ELF-1 (cell line): Measurements from ENCODE around the gene PRUNE1.
A peak's percentile ranks its signal among the peaks of the same experiment; 100 is the strongest.

Experiments
- DNase-seq: peaks from one replicate; pipeline ENCODE4 v3.0.0-alpha.2; 2016; ENCODE audit warnings: low read depth, low spot score

Gene PRUNE1

DNA sequence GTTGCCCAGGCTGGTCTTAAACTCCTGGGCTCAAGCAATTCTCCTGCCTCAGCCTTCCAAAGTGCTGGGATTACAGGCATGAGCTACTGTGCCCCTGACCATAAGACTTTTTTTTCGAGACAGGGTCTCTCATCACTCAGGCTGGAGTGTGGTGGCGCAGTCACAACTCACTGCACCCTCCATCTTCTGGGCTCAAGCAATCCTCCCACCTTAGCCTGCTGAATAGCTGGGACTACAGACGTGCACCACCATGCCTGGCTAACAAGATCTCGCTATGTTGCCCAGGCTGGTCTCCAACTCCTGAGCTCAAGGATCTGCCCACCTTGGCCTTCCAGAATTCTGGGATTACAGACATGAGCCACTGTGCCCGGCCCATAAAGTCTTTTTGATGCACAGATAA is 41.2 kb downstream of the PRUNE1 start:
- DNase-seq, result no peak

DNA sequence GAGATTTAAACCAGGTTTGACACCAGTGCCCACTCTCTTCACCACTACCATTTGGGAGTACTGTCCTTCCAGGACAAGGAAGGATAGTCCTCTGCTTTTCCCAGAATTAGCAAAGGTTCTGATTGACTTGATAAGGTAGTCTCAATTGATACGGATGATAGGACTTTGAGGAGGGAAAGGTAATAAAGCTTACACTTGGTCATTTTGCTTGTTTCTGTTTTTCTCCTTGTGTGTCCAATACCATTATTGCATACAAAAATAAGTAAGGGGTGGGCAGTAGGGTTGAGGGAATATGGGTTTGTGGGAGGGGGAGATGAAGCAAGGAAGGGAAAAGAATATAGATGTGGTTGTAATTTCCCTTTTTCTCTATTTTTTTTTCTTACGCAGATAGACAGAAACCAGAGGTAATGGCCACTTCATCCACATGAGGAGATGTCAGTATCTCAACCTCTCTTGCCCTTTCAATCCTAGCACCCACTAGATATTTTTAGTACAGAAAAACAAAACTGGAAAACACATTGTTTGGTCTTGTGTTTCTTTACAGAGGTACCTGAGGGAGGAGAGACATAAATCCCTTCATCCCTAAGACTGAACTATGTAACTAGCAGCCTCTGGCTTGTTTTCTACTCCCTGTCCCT is 41.9 kb downstream of the PRUNE1 start:
- DNase-seq, result no peak

DNA sequence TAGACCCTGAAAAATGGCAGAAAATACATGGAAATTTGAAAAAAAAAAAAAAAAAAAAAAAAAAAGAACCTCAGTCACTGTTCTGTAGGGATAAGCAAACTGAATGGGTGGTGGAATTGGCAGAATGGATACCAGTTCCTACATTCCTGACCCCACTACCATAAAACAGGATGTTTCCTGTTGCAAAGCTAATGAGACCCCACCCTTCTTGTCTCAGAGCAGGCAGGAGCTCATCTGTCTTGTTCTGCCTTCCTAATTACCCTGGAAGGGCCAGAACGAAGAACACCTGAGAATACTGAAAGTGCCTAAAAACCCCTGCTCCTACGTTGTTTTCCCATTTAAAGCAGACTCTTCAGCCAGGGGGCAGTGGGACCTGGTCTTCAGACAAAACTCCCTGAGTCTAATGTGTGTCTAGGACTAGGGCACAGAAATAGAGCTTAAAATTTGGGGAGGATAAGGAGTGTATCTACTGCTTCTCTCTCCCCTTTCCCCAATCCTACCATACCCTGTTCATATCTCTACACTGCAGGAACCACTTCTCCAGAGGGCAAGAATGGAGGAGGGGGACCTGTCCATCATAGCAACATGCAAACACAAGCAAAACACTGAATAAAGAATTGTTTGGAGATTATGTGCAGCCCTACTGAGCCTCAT is 43.2 kb downstream of the PRUNE1 start:
- DNase-seq, result no peak

DNA sequence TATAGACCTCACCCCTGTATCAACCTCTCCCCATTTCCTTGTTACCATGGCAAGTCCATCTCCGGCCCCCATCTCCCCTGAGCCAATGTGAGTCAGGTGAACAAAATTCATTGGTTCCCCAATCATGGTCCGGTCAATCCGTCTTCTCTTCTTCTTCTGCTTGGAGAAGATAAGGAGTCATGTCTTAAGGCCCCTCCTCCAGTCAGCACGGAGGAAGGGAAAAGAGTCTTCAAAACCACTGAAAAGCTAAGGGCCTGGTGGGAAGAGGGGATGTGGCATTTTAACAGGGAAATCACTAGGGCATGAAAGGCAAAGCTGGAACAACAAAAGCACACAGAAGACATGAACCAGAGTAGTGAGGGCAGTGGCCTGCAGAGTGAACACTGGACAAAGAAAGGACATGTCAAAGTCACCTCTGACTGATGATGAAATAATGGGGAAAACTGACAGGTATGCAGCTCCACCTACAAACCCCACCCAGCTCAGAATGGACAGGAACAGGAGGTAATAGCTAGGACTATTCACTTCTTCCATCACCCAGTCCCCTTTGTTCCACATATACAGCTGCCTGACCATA is 46.8 kb downstream of the PRUNE1 start:
- no peak for DNase-seq

DNA sequence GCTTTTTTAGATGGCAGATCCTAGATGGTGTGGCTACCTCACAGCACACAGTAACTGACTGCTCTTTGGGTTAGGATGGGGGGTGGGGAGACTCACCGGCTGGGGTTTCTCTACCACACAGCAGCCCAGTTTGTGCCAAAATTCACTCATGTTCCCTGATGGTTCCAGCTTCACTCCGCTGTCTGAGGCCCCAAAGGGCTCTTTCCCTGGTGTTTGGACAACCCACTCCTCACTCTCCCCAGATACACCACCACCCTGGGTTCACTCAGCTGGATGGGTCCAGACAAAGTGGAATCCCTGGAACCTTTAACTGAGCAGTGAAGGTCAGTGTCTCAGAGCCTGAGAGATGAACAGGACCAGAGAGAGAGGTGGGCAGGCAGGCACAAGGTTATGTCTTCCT is 47.3 kb downstream of the PRUNE1 start:
- DNase-seq, result no peak

DNA sequence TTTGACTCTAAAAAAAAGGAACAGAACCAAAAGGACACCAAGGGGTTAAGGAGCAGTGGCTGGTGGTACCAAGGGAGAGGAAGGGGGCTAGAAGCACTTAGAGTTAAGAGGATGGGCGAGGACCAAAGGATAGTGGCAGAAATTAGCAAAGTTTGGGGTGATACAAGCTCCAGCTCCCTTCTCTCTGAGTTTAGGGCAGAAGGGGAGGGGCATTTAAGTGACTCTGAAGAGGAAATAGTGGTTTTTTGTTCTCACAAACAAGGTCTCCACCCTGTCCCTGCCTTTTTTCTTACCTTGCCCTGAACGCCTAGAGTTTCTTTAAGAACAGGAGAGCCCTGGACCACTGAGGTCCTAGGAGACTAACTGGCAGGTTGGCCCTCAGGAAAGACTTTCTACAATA is 47.9 kb downstream of the PRUNE1 start:
- DNase-seq, result no peak

DNA sequence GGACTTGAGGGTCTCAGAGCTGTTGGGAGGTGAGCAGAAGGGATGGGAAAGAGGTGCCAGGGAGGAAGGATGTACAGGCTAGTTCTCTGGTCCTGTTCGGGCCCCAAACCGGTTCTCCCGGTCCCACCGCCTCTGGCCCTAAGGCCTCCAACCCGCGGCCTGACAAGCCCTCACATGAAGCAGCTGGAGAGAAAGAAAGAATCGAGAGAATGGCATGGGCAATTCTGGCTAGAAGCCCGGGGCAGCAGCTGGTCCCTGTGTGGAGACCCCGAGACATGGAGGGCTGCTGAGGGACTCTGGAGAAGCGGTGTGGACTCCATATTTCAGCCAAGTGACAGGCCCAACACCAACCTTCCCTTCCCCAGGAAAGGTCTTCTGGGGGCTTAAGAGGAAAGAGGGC is 50.4 kb downstream of the PRUNE1 start:
- DNase-seq, result peak; percentile 90

DNA sequence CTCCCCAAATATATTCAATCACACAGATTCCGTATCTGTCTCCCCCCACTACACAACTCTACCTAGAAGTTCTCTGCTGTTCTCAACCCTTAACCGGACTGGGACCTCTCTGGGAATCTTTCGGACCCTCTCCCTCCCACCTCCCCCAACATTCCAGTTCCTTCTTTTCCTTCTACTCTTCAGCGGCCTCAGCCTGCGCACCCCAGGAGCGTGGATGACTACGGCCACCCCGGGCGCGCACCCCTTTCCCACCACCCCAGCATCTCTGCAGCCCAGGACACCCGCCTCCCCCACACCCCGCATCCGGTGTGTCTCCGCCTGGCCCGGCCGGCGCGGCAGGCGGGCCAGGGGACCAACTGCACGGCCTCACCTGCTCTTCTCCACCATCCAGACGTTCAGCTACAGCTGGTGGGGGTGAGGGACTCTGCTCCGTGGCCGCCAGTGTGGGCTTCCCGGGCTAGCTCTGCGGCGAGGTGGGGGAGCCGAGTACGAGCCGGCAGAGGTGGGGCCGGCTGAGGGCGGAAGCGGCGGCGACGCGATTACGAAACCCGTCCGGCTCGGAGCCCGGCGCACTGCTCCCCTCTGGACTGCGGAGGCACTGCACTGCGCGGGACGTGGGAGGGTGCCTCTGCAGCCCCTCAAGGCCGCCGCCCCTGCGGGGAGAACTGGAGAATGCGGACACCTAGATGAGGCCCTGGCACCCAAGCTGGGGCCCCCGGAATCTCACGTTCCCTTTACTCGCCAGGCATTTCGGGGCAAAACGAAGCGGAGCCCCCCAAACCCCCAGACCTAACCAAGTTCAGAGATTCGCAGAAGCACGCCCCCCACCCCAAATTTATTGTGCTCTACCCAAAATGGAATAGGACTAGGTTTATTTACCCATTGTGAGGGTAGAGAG is 51.1 kb downstream of the PRUNE1 start, which contains the start of gene CDC42SE1:
Gene CDC42SE1 (minus strand): TSS at position 514 of the 898 bp plus-strand sequence. CDS start 3,892 bp downstream, outside the sequence.
- peak; percentile 92 for DNase-seq

DNA sequence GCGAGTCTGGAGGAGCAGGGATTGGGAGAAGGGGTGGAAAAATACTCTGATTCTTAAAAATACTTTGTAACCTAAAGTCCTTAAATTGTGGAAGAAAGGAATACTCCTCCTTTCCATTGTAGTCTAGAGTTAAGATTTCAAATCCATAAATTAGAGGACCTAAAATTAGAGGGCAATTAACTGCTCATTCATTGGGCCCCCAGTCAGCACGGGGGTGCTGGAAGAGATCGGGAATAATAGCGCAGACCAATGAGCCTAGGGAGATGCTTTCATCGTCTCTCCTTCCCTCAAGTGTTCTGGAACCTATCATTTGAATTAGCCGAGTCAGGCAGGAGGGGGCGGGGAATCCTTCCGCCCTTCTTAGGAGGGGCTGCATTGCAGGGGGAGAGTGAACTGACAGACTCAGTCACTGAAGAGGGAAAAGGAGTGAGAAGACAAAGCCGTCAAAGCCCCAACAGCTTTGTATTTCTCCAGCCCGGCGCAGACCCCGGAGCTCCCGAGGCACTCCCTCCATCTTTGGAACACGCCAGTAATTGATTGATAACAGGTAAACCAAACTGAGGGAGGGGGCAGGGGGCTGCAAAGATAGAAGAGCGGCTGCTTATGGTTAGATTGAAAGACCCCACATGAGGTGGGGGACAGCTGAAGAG is 51.9 kb downstream of the PRUNE1 start, which contains the start of gene MLLT11:
Gene MLLT11 (plus strand): TSS at position 391 of the 650 bp plus-strand sequence. CDS start 6,828 bp downstream, outside the sequence.
- peak; percentile 96 for DNase-seq

DNA sequence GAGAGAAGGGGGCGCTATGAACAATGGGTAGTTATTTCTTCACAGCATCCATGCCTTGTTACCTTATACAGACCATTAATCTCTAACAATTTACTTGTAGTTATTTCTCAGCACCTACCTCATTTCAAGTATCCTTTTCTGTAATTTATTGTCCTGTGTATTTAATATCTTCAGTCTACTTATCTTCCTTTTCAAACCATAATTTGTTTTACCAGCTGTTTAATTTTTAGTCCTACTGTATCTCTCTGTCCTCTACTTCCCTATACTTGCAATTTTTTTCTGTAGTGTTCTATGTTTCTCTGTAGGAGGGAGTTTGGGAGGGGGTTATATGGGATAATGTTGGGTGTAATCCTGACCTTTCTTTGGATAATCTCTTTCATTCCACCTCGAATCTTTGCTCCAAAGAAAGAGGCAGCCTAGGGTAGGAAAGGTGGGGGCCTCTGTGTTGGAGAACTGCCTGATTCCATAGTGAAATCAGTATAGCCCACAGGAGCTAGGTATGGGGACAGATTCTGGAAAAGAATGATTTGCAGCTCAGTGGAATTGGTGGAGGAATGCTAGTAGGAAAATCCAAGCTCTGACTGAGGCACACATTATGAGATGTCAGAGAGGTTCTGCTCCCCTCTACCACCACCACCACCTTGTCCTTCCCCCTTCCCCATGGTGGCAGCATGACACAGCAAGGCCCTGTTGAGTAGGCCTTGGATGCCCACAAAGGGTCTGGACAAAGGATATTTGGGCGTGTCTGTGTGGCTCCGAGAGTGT is 52.6 kb downstream of the PRUNE1 start:
- DNase-seq, result peak; percentile 34

DNA sequence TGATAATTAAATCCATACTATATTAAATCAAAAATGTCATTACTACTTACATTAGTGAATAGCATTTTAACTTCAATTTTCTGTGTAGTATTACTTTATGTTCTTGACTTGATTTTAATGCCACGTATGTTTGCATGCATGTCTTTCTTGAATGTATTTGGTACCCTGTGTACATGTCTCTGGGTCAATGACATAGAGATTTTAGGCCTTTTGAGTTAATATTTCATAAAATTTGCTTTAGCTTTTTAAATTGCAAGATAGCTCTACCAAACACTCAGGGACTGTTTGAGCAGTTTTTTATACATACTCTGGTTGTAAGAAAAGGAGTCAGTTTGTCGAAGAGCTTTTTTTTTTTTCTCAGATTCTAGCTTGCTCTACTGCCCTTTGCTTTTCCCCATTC is 53.5 kb downstream of the PRUNE1 start:
- DNase-seq, result no peak

DNA sequence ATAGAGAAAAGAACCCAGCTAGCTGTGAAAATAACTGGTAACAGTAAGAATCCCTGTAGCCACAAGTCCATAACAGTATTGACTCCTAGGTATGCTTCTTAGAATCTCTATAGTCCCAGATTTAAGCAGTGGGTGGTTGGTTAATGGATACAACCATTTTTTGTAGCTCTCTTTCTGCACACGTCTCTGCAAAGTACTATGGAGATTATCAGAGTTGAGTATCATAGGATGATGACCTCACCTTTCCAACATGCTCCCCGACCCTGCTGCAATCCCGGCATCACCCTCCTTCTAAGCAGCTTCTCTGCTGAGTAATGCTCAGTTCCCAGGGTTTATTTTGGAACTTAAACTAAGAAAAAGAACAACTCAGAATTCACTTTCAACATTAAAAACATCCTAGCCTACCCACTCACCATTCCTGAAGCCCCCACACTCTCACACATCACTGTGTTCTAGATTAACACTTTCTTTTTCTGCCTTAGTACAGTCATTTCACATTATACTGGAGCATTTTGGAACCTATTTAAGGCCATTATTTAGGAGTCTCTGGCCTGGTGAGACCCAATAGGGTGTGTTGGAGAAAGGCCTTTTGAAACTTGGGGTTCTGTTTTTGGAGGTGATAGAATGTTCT is 54.6 kb downstream of the PRUNE1 start:
- DNase-seq, result peak; percentile 20

DNA sequence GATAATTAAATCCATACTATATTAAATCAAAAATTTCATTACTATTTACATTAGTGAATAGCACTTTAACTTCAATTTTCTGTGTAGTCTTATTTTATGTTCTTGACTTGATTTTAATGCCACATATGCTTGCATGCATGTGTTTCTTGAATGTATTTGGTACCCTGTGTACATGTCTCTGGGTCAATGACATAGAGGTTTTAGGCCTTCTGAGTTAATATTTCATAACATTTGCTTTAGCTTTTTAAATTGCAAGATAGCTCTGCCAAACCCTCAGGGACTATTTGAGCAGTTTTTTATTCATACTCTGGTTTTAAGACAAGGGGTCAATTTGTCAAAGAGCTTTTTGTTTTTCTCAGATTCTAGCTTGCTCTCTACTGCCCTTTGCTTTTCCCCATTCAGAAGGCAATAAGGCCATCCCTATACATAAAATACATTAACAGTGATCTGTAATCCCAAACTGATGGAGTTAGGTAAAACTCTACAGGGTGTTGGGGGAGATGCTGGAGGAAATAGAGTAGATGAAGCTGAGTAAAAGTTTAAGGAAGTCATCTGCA is 56.9 kb downstream of the PRUNE1 start:
- no peak for DNase-seq

DNA sequence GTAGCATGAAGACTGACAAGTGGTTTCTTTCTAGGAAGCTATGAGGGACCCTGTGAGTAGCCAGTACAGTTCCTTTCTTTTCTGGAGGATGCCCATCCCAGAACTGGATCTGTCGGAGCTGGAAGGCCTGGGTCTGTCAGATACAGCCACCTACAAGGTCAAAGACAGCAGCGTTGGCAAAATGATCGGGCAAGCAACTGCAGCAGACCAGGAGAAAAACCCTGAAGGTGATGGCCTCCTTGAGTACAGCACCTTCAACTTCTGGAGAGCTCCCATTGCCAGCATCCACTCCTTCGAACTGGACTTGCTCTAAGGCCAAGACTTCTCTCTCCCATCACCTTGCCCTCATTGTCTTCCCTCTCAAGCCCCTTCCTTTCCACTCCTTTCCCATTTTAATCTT is 58.9 kb downstream of the PRUNE1 start:
- no peak for DNase-seq

DNA sequence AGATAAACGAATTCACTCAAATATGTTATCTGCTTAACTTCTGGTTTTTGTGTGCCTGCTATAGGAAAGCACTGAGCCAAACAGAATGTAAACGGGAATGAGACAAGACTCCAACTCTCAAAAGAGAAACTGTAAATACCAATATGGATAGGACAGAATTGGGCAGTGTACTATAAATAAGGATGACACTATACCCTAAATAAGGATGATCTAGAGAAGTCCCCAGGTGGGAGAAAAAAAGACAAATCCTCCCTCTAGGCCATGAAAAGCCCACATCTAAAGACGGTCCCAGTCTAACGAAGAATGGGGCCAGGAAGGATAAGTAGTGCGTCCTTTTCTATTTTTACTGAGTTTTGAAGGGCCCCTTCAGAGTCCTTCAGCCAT is 60.8 kb downstream of the PRUNE1 start:
- no peak for DNase-seq

DNA sequence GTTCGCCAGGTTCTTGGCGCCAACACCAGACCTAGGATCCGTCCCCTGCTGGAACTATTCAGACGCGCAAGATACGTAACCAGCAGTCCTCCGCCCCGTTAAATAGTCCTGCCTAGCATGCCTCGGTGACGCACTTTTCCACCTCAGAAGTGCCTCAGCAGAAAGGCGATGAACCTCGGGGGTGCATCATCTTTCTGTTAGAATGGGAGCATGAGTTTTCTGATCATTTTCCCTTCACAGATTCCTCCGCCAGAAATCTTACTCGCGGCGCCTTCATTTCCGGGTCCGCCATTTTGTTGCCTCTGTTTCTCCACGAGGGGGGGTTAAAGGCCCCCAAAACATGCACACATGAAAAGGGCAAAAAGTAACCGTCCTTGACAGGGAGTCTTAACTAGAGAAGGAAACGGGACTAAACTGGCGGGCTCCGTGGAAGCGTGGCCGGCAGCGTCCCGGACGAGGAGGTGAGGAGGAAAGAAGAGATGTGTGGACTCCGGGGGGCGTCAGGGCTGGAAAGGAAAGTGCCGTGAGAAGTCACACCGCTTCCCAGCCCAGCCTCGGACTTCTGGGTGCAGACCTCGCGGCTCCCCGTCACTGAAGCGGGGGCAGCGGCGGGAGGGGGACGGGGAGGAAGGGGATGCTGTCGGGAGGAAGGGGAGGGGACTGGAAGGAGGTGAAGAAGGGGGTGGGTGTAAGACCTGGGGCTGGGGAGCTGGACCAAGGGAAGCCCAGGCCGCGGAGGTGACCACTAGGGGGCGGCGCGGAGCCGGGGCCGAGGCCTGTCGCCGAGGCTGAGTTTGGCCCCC is 62.4 kb downstream of the PRUNE1 start, which contains the start of gene GABPB2:
Gene GABPB2 (plus strand): TSS at position 288 of the 803 bp plus-strand sequence. CDS start 17,429 bp downstream, outside the sequence.
- peak; percentile 94 for DNase-seq

DNA sequence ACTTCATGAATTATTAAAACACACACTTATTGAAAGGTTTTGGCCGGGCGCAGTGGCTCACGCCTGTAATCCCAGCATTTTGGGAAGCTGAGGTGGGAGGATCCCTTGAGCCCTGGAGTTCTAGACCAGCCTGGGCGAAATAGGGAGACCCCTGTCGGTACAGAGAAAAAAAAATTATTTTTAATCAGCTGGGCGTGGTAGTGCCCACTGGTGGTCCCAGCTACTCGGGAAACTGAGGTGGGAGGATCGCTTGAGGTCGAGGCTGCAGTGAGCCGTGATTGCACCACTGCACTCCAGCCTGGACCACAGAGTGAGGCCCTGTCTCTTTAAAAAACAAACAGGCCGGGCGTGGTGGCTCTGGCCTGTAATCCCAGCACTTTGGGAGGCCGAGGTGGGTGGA is 64.0 kb downstream of the PRUNE1 start:
- no peak for DNase-seq
